Activated CD4-positive, alpha-beta T cell treated with anti-CD3 and anti-CD28 coated beads, Interleukin-10, Interleukin-2, amounts not matched to agents 100 ng/mL and 50 ng/mL, durations not matched to agents 16 hours and 8 hours (primary cell): Measurements from ENCODE around the gene LRRC7.
"Not testable (repeated sequence)": the region's sequence is repeated elsewhere in the genome, so short reads cannot be mapped to it uniquely, and the experiment has no call there.

Experiments
- DNase-seq: peaks from one replicate; pipeline ENCODE4 v3.0.0-alpha.2; 2020

Gene LRRC7

DNA sequence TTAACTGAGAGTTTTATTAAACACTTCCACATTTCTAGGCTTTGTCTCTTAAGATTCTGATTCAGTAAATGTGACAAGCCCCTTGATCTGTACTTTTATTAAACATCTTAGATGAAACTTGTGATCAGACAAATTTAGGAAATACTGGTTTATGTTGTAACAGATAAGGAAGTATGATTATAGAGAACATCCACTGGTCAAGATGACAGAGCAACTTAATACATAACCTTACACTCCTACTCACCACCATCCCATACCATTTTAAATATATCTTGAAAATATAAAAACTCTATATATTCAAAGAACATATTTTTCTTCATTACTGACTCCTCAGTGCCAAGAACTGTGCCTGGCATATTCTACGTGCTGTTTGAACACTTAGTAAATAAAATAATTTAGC is 420.2 kb downstream of the LRRC7 start:
- no peak for DNase-seq

DNA sequence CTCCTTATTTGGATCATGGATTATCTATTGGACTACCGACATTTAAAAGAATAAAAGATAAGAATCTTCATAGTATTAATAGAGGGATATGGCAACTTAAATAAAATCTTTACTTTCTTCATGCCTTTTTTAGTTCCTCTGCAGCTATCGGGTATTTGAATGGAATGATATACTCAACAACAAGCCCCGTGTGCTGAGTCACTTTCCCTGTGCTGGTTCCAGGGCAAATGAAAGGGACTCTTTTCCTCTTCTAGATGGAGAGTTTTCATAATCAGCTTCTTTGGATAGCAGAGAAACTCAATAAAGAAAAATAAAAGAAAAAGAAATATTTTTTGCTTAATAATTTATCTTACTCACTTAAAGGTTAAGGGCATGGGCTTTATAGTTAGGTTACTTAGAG is 423.9 kb downstream of the LRRC7 start:
- no peak for DNase-seq

DNA sequence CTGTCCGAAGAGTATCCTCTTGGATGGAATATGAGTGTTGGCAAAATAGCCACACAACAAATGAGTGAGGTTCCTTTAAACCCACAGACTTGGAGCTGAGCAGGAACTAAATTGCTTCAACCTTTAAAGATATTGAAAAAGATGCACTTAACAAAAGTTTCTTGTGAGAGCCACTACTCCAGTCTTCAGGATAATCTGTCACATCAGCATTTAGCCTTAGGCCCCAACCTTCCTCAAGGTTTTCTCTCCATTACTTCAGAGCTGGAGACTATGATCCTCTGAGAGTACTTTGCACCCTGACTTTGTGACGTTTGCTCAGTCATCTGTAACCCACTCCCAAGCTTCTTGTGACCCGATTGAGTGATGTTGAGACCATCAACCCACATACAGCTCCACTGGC is 424.9 kb downstream of the LRRC7 start:
- DNase-seq, result no peak

DNA sequence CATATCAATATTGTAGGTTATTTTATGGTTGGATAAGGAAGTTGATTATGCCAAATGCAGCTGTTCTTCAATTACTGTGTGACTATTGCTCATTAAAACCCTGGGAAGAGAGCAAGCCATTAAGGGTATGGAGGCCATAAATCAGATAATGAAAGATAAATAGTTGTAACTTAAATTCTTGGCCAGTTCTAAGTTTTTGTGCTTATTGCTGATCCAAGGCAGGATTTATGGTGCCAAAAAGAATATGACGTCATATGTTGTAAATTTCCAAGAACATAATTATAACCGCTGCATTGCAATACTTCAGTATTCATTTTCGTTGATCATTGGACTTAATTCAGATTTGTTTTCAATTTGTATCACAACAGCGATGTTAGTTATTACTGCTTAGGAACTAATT is 426.1 kb downstream of the LRRC7 start:
- no peak for DNase-seq

DNA sequence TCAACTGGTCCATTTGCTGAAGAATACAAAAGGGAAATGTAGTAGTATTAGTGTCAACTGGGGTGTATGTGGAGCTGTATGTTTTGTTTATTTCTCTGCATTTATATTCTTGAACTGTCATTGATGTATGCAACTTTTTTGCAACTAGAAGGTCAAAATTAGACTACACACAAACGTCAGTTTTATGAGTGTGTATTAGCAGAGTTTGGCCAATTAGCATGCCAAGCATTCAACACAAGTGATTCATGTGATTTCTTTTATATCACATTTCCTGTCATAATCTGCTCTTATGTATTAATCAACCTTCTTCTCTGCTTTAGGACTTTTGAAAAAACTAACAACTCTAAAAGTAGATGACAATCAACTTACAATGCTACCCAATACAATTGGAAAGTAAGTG is 426.5 kb downstream of the LRRC7 start:
- no peak for DNase-seq

DNA sequence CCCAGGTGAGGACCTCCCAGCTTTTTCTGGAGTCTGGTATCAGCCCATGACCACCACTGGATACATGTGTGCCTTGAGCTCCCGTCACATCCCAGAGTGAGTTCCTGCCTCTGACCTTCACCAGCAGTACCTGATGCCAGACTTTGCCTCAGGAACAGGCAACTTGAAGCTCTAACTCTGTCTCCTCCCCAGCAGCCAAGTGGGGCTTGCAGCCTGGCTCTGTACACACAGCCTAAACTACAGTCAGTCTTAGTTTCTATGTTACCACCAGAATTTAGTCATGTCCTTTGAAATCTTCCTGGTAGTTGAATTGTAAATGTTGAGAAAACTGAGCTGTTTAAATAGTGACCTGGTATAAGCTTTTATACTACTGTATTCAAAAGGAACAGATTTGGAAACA is 431.1 kb downstream of the LRRC7 start:
- DNase-seq, result no peak

DNA sequence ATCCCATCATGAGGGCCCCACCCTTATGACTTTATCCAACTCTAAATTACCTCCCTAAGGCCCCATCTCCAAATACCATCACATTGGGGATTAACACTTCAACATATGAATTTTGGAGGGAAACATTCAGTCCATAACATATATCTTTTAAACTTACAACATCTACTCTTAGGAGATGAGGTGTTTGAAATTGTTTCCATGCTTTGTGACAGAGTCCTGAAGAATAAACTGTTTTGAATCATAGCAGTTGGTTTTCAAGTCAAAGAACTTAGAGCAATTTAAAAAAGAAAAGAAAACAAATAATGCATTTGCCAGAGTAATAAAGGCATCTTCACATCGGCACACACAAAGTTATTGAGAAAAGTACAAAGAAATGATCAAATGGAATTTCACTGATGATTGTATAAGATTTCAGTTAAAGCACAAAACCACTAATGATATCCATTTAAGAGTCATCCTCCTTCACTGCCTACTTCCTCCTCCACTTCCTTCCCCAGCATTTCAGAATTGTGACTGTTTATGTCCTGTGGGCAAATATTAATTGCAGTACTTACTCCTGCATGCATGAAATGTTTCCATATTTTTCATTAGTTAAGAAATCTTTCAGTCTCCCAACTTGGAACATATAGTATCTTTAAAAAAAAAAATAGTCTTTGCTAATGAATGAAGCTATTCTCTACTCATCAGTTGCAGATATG is 435.6 kb downstream of the LRRC7 start:
- DNase-seq, result no peak

DNA sequence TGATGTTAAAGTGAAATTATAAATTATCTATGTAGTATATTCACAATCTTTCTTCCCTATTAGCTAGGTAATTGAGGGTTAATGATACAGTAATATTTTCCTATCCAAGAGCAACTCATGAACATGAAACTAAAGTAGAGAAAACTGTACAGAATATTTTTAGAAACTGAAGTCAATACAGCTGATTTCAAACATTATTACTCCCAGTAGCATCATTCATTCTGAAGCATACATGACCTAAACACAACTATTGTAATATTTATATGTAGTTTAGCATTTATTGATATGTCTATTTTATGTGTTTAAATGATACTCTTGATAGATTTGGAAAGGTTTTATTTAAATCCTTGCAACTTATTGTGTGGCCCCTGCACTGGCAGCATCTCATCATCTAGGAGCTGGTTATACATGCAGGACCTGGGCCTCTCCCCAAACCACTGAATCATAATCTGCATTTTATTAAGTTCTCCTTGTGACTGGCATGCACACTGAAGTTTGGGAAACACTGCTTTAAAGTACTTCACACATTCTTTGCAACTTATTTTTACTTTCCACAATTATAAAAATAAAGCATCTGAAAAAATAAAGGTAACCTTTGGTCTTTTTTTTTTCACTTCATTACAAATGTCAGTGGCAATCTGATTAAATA is 437.8 kb downstream of the LRRC7 start:
- no peak for DNase-seq

DNA sequence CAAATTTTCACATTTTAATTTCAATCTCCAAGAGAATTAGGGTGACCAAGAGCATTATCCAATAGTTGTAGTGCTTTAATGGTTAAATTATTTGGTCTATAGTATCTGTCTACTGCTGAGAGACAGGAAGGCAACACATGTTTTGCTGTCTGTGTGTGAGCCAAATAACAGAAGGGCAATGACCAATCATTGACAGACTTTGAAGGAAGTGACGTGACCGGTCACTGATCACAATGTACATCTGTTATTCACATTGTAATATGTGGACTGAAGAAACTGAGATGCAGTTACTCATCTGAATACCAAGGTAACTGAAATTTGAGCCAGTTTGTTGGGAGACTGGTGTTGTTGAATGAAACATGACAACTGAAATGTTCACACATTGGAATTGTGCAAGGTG is 440.9 kb downstream of the LRRC7 start:
- no peak for DNase-seq

DNA sequence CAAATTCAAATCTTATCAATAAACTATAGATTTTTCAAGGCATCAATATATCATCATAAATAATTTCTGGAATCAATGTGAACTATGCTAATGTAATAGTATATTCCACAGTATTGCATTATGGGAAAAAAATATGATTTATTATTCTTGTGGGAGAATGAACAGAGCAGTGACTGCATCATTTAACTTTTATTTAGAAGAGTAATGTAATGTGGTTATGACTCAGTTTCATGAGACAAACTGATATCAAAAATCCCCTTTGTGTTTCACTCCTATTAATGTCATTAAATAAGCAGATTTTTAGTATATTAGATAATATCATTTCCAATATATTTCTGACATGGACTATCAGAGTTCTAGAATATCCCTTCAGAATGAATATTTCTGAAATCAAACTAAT is 450.0 kb downstream of the LRRC7 start:
- no peak for DNase-seq

DNA sequence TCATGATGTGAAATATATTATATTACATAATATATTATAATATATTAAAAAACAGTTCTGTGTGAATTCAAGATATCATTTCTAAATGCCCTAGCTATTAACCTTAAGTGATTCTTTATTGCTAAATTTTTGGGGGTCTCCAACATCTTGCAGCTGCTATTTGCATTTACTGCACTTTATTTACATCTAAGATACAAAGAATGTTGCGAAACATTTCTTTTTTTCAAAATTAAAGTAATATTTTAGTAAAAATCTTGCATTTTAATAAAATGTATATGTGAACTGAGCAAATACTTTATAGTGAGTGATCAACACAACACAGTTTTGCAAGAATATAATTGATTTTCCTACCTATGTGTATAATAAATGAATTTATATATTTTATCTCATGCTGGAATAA is 456.6 kb downstream of the LRRC7 start:
- DNase-seq, result no peak

DNA sequence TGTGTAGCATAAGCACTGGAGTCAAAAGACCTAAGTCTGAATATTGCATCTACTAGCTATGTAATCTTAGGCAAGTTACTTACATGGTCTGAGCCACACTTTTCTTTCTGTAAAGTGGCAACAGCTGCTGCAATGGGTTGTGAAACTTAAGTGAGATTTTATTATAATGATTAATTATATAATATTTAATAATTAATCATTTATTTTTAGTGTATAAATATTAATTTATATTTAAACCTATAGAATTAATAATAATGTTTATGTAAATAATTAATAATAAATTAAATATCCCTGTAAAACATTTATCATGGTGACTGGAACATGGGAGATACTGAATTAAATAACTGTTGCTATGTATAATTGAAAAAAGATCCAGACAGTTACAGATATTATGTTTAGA is 457.3 kb downstream of the LRRC7 start:
- no peak for DNase-seq

DNA sequence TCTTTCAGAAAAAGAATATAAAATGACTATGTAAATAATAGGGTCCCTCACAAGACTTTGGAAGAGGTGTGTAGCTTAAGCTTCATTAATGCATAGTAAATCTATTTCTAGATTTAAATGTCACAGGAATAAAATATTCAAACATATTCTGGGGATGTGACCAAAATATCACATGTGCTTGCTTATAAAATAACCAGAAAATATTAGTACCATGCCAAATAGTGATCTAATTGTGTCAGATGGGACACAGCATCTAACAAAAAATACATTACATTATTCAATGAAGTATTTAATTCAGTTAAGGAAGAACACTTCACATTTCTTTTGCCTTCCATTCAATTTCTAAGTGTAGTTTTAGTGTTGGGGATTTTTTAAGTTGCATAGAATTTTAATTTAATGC is 458.1 kb downstream of the LRRC7 start:
- DNase-seq, result no peak

DNA sequence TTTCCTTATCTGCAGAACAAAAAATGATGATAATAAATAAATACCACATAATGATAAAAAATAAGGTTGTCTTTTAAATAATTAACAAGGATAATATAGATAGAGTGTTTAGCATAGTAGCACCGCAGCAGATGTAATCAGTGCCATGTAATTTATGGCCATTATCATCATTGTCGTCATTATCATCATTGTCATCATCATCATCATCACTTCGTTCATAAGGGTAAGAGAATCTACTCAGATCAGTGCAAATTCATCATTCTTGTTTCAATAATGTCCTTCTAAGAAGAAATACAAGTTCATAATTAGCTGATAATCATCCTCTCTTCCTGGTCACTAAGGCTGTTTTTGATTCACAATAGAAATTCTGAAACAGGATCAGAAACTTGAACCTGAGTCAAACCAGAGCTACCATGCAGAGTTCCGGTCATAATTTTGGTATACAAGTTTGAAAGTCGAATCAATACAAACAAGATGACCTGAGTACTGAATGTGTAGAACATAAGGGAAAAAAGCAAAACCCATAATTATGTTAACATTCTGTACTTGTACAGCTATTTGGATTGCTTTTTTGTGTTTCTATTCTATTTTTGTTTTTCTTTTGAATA is 465.6 kb downstream of the LRRC7 start:
- DNase-seq, result no peak

DNA sequence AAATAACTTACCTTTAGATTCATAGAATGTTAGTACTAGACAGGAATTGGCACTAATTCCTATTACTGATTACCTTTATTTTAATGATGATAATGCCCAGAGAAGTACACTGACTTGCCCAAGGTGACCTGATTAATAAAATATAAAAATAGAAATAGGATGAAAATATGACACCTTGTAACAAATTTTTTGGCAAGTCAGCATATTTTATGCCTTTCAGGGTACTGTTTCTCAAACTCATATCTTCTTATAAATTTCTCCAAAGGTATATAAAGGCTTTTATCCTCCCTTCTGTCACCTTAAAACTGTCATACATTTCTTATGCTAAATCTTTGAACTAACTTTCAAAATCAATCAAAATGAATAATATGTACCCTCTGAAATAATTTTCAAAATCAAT is 466.2 kb downstream of the LRRC7 start:
- no peak for DNase-seq

DNA sequence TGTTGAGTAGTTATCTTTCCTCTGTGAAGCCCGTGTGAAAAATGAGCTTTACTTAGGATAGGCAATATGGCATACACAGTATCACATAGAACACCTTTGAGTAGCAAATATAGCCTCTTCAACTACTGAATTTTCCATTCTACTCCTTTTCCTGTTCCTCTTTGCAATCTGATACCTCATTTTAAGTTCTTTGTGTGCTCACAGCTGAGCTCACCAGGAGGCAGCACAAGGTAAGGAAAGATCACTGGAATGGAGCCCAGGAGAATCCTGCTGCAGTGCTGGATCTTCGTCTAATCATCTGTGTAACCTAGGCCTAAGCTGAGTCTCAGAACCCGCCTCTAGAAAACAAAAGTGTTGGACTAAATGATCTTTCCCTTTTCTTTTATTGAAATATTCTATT is 466.7 kb downstream of the LRRC7 start:
- no peak for DNase-seq

DNA sequence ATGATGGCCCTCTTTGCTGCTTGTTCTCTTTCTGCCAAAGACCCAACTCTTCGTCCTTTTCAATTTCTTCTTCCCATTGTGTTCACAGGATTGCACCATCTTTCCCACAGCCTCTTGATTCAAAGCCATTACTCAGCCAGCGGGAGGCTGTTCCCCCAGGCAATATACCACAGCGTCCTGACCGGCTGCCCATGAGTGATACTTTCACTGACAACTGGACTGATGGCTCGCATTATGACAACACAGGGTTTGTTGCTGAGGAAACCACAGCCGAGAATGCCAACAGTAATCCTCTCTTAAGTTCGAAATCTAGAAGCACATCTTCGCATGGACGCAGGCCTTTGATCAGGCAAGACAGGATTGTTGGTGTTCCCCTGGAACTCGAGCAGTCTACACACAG is 470.3 kb downstream of the LRRC7 start:
- no peak for DNase-seq

DNA sequence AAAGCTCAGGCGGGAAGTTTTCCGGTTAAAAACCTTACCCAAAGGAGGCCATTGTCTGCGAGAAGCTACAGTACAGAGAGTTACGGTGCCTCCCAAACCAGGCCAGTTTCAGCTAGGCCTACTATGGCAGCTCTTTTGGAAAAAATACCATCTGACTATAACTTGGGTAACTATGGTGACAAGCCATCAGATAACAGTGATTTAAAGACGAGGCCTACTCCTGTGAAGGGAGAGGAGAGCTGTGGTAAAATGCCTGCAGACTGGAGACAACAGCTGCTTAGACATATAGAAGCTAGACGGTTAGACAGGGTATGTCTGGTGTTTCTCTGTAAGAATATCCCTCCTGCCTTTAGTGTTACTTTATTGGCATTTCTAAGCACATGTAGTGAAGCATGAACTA is 471.8 kb downstream of the LRRC7 start:
- no peak for DNase-seq

DNA sequence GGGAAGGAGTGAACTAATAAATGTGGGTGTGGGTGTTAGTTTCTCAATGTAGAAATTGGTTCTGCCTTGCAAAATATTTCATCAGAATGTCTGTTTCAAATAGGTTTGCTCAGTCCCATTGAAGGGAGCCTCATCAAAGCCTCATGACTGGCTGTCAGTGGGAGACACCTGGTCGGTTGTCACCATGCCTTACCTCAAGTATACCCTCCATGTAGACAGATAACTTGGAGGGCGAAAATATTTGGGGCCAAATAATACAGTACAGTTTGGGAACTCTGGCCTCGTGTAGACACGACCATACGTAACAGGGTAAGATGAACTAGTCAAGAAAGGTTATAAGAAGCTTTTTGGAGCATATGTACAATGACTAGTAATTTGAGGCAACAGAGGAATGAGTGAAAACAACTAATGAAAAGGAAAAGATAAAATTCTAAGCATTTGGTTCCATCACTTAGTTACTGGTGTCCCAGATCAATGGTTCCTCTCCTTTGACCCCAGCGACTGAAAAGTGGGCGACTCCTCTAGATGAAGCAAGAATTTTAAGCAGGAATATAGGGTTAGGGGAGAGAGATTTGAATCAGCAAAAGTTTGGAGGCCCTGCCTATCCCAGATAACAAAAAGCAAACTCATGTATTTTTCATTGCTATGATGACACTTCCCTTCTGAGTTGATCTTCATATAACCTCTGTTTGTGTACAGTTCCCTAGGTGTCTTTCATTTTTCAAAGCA is 473.8 kb downstream of the LRRC7 start:
- no peak for DNase-seq

DNA sequence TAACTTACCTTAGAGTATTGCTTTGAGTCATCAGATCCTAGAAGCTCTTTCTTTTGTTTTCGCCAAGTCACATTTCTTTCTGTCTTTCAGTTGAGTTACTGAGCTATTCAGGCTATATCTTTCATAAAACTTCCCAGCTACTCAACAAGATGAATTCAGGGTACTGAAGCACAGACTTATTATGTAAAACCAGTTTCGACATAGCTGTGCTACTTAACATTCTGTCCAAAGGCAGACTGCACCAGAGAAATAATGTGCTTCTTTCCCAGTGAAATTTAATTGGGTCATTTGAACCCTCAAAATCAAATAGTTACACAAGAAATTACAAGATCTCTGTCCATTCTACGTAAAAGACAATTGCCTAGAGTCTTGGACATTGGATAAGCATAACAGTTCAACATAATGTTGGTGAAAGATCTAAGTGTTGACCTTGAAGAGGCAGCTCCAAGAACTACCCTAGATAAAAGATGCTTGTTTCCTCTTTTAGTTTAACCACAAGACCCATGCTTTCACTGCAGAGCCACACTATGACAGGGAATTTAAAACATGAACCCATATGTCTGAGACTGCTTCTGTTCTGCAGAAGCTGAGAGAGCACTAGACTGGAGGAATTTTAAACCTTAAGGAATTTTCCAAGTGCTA is 474.5 kb downstream of the LRRC7 start:
- no peak for DNase-seq

DNA sequence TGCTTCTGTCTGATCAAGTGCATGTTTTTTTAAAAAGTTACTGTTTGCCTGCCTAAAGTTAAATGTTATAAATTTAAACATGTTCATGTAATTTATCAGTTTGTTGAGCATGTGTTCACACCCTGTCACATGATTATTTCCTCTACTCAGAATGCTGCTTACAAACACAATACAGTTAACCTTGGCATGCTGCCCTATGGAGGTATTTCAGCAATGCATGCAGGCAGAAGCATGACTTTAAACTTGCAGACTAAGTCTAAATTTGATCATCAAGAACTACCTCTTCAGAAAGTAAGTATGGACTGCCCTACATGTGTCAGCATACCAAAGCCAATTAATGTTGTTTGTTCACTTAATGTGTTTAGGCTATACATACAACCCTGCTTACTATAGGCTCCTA is 476.1 kb downstream of the LRRC7 start:
- DNase-seq, result no peak

DNA sequence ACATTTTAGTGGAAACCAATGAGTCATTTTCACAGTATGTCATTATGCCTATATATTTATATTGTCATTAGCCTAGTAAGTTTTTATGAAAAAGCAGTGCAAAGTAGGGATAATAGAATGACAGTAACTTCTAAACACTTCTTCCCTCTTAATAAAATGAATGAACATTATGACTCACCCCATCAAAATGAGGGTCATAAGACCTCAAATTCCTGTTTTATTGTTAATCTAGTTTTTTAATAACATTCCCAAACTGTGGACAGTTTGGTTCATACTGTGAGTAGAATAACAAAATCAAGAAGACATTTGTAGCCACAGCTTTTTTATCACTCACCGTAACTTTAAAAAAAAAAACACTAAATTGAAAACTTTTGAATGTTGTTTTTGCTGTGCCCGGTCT is 477.1 kb downstream of the LRRC7 start:
- no peak for DNase-seq

DNA sequence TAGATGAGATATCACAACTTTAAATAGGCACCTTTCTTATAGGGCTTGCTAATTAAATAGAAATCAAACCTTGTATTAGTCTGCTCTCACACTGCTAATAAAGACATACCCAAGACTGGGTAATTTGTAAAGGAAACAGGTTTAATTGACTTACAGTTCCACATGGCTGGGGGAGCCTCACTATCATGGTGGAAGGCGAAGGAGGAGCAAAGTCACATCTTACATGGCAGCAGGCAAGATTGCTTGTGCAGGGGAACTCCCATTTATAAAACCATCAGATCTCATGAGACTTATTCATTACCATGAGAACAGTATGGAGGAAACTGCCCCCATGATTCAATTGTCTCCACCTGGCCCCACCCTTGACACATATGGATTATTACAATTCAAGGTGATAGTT is 477.9 kb downstream of the LRRC7 start:
- DNase-seq, result not testable (repeated sequence)
